Left lung (tissue), 10 donors: ENCODE data around the gene H2BK1. TPM values are rescaled to one million over a fixed set of nuclear protein-coding genes. Genes with fewer than 3 reads are reported as not detected.
A peak's percentile ranks its signal among the peaks of the same experiment; 100 is the strongest.

Experiments used
- ATAC-seq: fragments of 200-7000 bp; cut with Tn5 transposase; one replicate; pipeline ENCODE4 v1.9.1; 2020; ENCODE audit warnings: moderate library complexity
- DNase-seq, 4 donors: peaks; one replicate each; pipeline ENCODE4 v3.0.0-alpha.2; 2013 to 2020
- H3K27ac ChIP-seq, 2 donors: fragments of 200-600 bp; sonication (generic) in 1 of 2; one replicate each; pipeline versions ENCODE4 v1.5.0 to v1.8.0; 2020 to 2021
- H3K27me3 ChIP-seq, 2 donors: fragments of 200-600 bp; sonication (generic) in 1 of 2; one replicate each; pipeline versions ENCODE4 v1.5.0 to v1.8.0; 2020 to 2021
- H3K36me3 ChIP-seq, 2 donors: fragments of 200-600 bp; sonication (generic) in 1 of 2; one replicate each; pipeline versions ENCODE4 v1.5.0 to v1.8.0; 2020 to 2021
- H3K4me1 ChIP-seq, 2 donors: fragments of 200-600 bp; one replicate each; pipeline ENCODE4 v1.8.0; 2021
- H3K4me3 ChIP-seq, 2 donors: fragments of 200-600 bp; sonication (generic) in 1 of 2; one replicate each; pipeline versions ENCODE4 v1.5.0 to v1.8.0; 2020 to 2021; ENCODE audit warnings: mild to moderate bottlenecking in 1 of 2
- H3K9me3 ChIP-seq, 2 donors: fragments of 200-600 bp; sonication (generic) in 1 of 2; one replicate each; pipeline versions ENCODE4 v1.5.0 to v1.8.0; 2020 to 2021
- intact Hi-C, 2 donors: fragments of 100-400 bp; cut with DNase I; formaldehyde crosslinking; loops; one replicate each; pipeline versions ENCODE4 v1.11.2 to v1.14.2; 2022
- polyA plus RNA-seq, 6 donors: library from polyadenylated mRNA; unstranded; fragments of 120-200 nt; gene quantifications; one replicate each; pipeline ENCODE4 v1.2.1, GENCODE V29; 2013; ENCODE audit not compliant: insufficient read length in 6 of 6
- total RNA-seq, 2 donors: library from RNA; stranded (reverse); fragmentation: NEBNext Ultra II Directional; extraction: Animal tissue kit (Norgen Biotek cat#: 25700); gene quantifications; one replicate each; pipeline ENCODE4 v1.2.1, GENCODE V29; 2021
- TF ChIP-seq, protein P1 (sequence below), 2 donors: fragments of 200-600 bp; sonication (generic) in 1 of 2; IDR thresholded peaks; one replicate each; pipeline versions ENCODE4 v1.5.0 to v1.8.0; 2021; ENCODE audit warnings: antibody characterized with exemption in 2 of 2
- donor health status: DM: no; HTN: yes; CAD: no.
- donor health status: DM: no; HTN: no; CAD: no.

The H2BK1 gene
- total and polyA plus RNA-seq, 8 donors = not detected

DNA sequence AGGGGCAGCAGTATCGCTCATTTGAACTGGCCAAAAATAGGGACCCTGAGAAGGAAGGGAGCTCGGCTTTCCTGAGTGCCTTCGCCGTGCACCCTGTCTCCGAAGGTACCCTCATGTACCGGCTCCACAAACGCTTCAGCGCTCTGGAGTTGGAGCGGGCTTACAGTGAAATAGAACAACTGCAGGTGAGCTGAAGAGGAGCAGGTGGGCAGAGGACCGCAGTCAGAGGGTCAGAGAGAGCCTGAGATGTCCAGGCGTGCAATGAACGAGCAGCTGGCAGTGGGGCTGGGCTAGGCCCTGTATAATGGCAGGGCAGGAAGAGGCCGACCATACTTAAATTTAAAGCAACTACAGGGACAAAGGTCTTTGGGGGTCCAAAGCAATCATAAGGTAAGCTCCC, 26.1 kb upstream of the H2BK1 start:
- no peaks in the 10 kb centered on the region for H3K9me3 ChIP-seq
- TF ChIP-seq, protein P1, sequence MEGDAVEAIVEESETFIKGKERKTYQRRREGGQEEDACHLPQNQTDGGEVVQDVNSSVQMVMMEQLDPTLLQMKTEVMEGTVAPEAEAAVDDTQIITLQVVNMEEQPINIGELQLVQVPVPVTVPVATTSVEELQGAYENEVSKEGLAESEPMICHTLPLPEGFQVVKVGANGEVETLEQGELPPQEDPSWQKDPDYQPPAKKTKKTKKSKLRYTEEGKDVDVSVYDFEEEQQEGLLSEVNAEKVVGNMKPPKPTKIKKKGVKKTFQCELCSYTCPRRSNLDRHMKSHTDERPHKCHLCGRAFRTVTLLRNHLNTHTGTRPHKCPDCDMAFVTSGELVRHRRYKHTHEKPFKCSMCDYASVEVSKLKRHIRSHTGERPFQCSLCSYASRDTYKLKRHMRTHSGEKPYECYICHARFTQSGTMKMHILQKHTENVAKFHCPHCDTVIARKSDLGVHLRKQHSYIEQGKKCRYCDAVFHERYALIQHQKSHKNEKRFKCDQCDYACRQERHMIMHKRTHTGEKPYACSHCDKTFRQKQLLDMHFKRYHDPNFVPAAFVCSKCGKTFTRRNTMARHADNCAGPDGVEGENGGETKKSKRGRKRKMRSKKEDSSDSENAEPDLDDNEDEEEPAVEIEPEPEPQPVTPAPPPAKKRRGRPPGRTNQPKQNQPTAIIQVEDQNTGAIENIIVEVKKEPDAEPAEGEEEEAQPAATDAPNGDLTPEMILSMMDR (IDR thresholded peaks at IDR 0.05) = no peak
- peaks cover 0 to 69% of the 10 kb centered on the region in 2 donors for H3K36me3 ChIP-seq
- no peak overlapping the region for H3K27ac ChIP-seq
- intact Hi-C loops = no loop called here
- ATAC-seq = no peak
- no peaks in the 10 kb centered on the region for H3K27me3 ChIP-seq
- H3K4me1 ChIP-seq = peaks cover 2 to 24% of the 10 kb centered on the region in 2 donors
- no peak overlapping the region for H3K4me3 ChIP-seq
- no peak for DNase-seq

DNA sequence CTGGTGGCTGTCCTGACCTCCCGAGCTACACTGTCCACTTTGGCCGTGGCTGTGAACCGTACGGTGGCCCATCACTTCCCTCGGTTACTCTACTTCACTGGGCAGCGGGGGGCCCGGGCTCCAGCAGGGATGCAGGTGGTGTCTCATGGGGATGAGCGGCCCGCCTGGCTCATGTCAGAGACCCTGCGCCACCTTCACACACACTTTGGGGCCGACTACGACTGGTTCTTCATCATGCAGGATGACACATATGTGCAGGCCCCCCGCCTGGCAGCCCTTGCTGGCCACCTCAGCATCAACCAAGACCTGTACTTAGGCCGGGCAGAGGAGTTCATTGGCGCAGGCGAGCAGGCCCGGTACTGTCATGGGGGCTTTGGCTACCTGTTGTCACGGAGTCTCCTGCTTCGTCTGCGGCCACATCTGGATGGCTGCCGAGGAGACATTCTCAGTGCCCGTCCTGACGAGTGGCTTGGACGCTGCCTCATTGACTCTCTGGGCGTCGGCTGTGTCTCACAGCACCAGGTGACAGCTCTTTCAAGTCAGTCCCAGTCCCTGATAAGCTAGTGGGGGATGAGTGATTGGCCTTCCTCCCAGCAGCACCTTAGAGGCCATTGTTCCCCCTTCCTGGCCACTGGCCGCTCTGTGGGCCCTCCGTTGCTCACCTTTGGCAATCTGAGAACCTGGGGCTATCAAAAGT, 25.0 kb upstream of the H2BK1 start:
- DNase-seq (peak in 2 of 4 donors; percentile 29 to 75), ATAC-seq (no peak)
- Histone ChIP-seq H3K27me3 (no peaks in the 10 kb centered on the region), H3K4me3 (no peak overlapping the region), H3K27ac (no peak overlapping the region), H3K4me1 (peaks cover 2 to 24% of the 10 kb centered on the region in 2 donors), H3K9me3 (no peaks in the 10 kb centered on the region), H3K36me3 (peaks cover 0 to 57% of the 10 kb centered on the region in 2 donors)
- intact Hi-C loops = no loop called here
- TF ChIP-seq, protein P1 (IDR thresholded peaks at IDR 0.05) = no peak

DNA sequence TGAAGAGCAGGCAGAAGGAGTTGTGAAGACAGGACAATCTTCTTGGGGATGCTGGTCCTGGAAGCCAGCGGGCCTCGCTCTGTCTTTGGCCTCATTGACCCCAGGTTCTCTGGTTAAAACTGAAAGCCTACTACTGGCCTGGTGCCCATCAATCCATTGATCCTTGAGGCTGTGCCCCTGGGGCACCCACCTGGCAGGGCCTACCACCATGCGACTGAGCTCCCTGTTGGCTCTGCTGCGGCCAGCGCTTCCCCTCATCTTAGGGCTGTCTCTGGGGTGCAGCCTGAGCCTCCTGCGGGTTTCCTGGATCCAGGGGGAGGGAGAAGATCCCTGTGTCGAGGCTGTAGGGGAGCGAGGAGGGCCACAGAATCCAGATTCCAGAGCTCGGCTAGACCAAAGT, 23.5 kb upstream of the H2BK1 start:
- no peak for ATAC-seq
- H3K27me3 ChIP-seq = no peaks in the 10 kb centered on the region
- peak overlapping the region in 1 of 2 donors; percentile 89 for H3K27ac ChIP-seq
- H3K36me3 ChIP-seq = peaks cover 0 to 43% of the 10 kb centered on the region in 2 donors
- no peaks in the 10 kb centered on the region for H3K9me3 ChIP-seq
- DNase-seq = peak in 2 of 4 donors; percentile 28 to 49
- intact Hi-C loops = no loop called here
- H3K4me3 ChIP-seq = peak overlapping the region; percentile 98
- H3K4me1 ChIP-seq = peaks cover 2 to 24% of the 10 kb centered on the region in 2 donors
- TF ChIP-seq, protein P1 (IDR thresholded peaks at IDR 0.05) = no peak

DNA sequence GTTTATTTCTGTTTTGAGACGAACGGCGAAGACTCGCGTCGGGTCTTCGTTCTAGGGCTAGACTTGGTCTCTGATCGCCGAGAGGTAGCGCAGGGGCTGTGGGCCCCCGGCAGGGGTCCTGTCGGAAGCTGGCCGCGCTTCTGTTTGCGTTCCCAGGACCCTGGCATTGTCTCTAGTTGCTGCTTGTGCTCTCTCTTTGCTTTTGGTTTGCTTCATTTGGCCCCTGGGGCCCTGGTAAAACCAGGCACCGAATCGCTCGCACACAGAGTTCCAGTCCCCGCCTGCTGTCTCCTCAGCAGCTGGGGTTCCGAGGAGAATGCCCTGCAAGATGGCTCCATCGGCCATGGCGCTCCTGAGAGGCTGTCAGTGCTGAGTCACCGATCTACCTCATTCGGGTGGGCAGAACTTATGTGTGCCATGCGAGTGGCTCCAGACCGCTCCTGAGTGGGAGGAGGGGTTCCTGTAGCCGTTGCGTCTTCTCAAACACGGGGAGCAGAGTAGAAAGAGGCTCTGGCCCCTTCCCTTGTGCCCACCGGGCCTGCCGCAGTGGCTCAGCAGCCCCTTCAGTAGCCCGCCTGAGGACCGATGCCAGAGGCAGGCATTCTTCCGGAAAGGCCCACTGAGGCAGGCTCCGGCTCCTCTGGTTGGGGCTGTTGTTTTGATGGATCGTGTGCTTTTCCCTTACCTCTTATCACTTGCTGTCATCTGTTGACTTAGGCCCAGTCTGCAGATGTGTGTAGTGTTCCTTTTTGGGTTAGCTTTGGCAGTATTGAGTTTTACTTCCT, 22.8 kb upstream of the H2BK1 start:
- Histone ChIP-seq H3K36me3 (peaks cover 0 to 36% of the 10 kb centered on the region in 2 donors), H3K4me3 (peak overlapping the region; percentile 98), H3K4me1 (peaks cover 2 to 26% of the 10 kb centered on the region in 2 donors), H3K27me3 (no peaks in the 10 kb centered on the region), H3K9me3 (no peaks in the 10 kb centered on the region), H3K27ac (peak overlapping the region; percentile 73 to 89)
- peak; percentile 75 for ATAC-seq
- DNase-seq = peak in 2 of 4 donors; percentile 67 to 86
- intact Hi-C loops = no loop called here
- TF ChIP-seq, protein P1 (IDR thresholded peaks at IDR 0.05) = no peak
